EH (cell line): Measurements from ENCODE around the gene GLCE.
A peak's percentile ranks its signal among the peaks of the same experiment; 100 is the strongest.
"Not testable (repeated sequence)": the region's sequence is repeated elsewhere in the genome, so short reads cannot be mapped to it uniquely, and the experiment has no call there.

Experiments used
- DNase-seq: peaks from one replicate; pipeline ENCODE4 v3.0.0-alpha.2; 2015; ENCODE audit warnings: low read depth

Gene GLCE

DNA sequence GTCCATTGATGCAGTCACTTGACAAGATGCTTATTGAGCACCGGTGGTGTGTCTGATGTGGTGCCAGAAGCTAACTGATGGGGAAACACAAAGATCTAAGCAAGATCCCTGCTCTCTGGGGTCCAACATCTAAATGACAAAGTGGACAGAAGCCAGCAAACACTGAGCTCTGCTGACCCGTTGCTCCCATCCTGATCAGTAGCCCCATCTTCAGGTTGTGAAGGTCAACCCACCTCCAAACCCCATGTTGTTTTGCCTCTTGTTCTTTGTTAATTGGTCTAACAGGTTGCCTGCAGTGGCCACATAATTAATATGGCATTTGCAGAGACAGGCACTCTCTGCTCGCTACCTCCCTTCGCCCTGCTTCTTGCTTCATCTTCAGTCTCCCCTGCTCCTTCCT, 21.5 kb upstream of the GLCE start:
- no peak for DNase-seq

DNA sequence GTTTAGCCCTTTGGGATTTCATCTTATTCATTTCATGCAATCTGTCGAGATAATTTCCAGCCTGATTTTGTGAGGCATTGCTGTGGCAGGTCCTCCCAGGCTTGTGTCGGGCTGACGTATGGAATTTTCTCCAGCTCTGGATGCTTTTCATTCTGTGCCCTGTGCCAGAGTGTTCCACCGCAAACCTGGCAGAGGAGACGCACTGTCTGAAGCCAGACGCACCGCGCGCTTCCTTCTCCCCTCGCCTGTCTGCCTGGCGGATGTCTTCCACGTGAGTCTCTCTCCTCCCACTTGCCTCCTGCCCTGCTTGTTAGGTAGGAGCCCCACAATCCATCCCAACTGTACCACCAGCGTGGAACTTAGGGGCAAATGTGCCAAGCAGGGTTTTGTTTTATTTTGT, 20.1 kb upstream of the GLCE start:
- no peak for DNase-seq

DNA sequence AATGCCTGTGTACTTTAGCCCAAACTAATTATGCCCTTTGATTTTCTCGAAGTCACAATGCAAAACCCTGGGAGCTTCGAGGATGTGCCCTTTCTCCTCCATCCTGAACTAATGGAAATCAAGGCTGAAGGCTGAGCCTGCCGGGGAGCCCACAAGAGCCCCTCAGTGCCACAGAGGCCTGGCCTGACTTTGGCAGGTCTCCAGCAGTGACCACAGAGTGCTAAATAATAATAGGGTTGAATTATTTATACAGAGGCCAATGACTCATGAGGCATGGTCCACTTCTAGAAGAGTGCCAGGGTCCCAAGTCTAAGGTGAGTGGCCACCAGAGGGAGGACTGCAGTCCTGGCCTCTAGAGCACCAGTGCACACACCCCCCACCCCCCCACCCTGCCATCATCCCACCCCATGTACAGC, 19.1 kb upstream of the GLCE start:
- peak; percentile 37 for DNase-seq

DNA sequence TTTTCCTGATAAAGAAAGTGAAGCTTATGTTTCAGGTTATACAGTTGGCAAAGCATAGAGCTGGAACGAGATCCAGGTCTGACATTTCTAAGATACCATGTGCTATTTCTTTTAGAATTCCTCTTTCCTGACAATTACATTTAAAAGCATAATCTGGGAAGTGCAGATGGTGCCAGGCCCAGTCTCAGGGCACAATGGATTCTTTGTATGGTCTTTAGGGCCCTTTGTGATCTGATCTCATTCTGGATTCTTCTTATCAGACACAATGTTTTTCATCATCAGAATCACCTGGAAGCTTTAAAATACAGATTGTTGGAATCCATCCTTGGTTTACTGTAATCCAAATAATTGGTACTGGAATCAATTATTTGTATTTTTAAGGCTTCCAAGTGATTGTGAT, 18.6 kb upstream of the GLCE start:
- DNase-seq, result no peak

DNA sequence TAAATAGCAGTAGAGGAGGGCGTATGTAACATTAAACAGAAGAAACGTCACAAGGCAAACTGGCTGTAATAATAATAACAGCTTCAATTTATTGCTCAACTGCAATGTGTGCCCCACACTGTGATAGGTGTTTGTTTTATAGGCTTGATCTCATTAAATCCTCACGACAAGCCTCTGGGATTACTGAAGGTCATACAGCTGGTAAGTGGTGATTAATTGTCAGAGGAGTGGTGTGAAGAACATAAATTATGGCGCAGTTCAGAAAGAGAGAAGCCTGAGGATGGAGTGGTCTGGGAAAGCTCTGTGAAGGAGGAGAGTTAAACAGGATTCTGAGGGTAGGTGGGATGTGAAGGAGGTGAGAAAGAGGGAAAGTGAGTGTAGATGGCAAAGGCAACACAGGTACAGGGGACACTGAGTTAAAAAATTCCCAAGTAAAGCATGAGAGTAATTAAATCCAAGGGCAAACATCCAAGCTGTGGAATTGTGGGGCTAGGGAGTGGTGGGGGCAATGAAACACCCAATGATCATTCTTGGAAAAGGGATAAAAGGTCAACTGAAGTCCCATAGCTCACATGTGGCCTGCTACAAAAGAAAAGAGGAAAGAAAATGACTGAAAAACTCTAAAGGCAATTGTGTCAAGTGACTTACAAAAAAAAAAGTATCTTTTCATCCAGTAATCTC, 16.5 kb upstream of the GLCE start:
- no peak for DNase-seq

DNA sequence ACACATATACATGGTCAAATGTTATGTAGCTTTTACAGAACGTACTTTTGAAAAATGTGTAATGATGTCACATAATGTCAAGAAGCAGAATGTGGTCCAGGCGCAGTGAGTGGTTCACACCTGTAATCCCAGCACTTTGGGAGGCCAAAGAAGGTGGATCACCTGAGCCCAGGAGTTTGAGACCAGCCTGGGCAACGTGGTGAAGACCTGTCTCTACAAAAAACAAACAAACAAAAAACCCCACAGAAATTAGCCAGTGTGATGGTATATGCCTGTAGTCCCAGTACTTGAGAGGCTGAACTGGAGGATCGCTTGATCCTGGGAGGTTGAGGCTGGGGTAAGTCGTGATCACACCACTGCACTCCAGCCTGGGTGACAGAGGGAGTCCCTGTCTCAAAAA, 15.9 kb upstream of the GLCE start:
- no peak for DNase-seq

DNA sequence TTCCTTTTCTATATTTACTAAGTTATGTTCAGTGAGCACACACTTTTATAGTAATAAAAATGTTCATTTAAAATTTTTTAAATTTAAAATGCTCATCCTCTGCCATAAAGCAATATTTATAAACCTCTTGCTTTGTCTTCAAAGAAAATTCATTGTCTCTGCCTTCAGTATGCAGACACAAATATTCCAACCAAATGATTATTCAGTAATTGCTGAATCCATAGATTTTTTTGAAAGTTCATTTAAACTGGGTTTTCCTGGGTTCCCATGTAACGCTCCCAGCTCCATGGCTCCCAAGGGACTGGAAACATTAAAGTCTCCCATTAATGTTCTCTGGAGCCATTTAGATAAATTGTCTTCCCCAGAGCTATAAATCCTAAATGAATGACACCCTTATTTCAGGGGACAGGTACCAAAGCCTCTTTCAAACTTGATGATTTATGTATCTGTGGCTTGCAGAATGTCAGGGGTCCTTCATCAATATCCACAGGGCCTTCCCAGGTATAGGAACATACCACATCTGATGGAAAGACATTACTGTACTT, 15.2 kb upstream of the GLCE start:
- DNase-seq, result no peak

DNA sequence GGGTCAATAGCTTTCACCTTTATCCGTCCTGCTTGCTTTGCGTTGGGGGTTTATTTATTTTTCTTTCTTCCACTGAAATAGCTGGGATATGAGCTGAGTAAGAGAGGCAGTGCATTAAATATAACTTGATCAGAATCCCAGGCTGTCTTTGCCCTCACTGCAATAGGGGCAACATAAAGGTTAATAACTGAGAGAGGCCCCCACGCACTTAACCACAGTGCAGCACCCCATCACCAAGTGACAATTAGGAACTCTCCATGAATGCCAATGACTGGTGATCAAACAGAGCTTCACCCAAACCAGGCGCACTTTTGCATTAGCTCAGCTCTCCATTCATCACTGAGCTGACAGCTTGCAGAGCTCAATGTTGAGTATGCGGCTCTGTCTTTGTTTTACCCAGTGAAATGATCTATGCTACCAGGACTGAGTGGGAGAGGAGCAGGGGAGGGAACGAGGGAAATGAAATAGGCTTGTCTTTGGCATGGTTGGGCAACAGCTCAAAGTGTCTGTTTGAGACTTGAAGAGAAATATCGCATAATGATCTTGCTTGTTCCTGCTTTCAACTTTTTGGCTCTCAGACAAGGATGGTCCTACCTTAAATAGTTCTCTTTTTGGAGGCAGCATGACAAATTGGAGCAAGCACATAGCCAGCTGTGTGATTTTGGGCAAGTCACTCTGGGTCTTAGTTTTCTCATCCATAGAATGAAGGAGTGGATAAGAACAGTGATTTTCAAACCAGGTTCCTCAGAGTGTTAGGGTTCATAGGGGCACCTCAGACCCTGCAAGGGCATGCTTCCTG, 14.5 kb upstream of the GLCE start:
- no peak for DNase-seq

DNA sequence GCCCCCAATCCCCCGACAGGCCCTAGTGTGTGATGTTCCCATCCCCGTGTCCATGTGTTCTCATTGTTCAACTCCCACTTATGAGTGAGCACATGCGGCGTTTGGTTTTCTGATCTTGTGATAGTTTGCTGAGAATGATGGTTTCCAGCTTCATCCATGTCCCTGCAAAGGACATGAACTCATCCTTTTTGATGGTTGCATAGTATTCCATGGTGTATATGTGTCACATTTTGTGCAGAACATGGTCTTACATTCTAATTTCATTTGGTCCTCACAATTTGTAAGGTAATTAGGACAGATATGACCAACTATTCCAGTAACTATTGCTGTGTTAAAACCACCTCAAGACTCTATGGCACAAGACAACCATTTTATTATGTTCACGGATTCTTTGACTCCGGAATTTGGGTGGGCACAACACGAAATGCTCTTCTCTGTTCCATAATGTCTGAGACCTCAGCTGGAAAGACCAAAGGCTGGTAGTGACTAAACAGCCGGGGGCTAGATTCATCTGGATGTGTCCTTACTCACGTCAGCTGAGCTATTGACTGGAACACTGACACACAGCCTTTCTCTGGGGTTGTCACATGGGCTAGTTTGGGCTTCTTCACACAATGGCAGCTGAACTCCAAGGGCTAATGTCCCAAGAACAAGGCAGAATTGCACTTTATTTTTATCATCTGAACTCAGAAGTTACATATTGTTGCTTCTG, 13.6 kb upstream of the GLCE start:
- no peak for DNase-seq

DNA sequence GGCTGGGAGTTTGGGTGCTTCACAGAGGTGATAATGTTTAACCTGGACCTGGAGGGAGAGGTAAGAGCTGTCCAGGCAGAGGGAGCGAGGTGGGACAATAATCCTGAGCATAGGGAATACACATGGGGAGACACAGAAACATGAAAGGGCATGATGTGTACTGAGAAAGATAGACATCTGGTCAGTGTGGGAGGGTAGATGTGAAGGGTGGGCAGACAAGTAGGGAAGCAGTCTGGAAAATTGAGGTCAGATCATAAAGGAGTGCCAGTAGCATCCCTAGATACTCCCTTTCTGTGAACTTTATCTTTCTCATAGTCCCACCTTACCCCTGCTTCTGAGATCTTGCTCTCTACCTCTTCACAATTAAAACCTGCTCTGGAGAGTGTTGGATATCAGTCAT, 12.0 kb upstream of the GLCE start:
- DNase-seq, result no peak

DNA sequence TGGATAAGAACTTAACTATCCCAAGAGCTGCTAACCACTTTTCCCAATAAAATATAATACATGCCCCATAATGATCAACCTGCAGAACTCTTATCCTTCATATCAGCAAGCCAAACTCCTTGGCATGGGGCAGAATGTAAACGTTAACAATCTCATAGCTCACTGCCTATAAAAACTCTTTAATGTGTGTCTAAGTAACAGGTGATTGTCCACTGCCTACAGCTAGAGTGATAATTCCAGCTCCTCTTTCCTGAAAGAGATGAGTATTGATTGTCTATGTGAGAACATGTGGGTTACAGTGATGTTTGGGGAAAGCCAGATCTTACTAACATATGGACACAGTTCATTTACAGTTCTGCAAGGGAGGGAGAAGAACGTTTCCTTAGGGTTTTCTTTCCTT, 11.3 kb upstream of the GLCE start:
- DNase-seq, result no peak

DNA sequence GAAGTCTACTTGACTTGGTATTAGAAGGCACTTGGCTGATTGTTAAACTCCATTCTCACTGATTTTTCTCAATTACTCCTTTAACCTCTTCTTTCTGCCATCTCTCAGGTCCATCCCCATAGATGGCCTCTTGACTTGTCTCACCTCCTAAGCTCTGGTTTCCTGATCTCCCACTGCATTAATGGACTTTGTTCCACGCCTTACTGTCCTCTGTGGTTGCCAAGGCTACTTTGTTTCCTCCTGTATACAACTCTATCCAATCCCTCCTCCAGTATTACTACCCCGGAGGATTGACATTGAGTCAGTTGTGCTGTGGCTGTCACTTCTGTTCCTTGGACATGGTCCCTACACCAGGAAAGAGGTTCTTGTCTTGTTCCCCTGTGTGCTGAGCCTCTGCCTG, 10.6 kb upstream of the GLCE start:
- no peak for DNase-seq

DNA sequence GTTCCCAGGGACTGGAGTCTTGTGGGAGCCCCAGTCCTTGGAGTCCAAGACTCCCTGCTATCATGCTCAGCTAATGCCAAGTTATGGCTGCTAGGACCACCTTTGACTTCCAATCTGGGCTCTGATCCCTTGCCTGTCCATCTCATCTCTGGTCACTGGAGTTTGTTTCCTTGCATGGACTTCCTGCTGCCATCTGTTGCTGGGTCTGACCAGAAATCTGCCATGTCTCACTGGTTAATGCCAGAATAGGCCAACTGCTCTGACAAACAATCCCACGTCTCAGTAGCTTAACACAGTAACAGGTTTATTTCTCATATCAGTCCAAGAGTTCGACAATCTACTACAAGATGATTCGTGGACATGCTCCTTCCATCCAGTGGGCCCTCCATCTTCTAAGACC, 10.1 kb upstream of the GLCE start:
- DNase-seq, result no peak

DNA sequence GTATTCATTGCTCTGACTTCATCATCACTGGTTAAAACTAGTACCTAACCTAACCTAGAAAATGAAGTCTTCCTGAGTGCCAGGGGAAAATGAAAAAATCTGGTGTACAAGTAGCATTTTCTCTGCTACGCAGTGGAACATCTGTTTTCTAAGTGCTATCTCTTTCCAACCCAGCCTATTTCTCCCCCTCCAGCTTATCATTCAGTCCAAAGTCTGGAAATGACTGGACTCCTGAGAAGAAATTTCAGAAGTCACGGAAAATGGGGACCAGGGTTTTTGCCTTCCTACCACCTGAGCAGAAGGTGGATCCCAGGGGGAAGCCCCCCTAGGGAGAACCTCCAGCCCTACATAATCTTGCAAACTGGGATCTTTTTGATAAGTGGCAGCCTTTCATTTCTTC, 9.6 kb upstream of the GLCE start:
- no peak for DNase-seq

DNA sequence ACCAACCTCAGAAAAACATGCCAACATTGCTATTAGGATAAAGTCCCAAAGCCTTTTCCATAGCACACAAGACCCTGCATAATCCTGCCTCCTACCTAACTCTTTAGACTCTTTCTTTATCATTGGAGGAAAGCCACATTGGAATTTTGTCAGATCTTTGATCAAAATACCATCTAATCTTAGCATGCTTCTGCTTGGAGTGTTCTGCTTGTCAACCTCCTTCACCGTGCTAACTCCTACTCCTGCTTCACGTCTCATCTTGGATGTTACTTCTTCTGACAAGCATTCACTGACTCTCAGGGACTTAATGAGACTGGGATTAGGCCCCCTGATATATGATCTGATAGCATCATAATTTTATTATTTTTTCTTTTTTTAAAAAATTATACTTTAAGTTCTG, 7.4 kb upstream of the GLCE start:
- DNase-seq, result no peak

DNA sequence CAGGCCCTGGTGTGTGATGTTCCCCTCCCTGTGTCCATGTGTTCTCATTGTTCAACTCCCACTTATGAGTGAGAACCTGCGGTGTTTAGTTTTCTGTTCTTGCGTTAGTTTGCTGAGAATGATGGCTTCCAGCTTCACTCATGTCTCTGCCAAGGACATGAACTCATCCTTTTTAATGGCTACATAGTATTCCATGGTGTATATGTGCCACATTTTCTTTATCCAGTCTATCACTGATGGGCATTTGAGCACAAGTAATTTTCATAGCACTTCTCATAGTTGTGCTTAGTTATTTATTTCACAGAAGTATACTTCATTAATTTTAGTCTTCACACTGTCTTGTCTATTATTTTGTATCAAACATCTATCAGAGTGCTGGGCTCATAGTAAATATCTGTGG, 6.8 kb upstream of the GLCE start:
- DNase-seq, result not testable (repeated sequence)

DNA sequence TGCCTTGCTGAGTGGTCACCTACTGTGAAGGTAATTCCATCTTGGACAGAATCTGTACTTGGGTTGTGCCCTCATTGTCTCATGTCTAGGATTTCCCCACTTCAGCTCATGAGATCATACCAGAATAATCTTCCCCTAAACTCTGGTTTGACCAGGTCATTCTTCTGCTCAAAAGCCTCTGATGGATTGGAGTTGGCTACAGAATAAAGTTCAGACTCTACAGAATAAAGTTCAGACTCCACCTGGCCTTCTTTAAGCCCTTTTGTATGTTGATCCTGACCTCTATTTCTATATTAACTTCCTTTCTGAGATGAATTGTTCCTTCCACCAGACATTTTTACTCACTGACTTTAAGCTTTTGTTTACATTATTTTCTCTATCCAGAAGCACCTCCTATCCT, 6.4 kb upstream of the GLCE start:
- DNase-seq, result no peak

DNA sequence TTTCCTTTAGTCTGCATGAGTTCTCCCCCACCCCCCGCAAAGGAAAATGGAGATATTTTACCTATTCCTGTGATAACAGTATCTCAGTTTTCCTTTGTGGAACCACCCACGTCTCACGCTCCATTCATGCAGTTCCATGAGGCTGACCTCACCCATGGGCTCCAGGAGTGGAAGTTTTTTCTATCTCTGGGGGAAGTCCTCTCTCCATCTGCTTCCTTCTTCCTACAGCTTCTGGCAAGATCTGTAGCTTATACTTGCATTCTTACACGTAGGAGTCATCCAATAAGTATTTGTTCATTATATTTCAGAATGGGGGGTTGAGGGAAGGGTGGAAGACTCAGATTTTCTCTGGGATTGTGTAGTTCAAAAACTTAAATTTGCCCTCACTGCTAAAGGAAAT, 5.8 kb upstream of the GLCE start:
- peak; percentile 89 for DNase-seq

DNA sequence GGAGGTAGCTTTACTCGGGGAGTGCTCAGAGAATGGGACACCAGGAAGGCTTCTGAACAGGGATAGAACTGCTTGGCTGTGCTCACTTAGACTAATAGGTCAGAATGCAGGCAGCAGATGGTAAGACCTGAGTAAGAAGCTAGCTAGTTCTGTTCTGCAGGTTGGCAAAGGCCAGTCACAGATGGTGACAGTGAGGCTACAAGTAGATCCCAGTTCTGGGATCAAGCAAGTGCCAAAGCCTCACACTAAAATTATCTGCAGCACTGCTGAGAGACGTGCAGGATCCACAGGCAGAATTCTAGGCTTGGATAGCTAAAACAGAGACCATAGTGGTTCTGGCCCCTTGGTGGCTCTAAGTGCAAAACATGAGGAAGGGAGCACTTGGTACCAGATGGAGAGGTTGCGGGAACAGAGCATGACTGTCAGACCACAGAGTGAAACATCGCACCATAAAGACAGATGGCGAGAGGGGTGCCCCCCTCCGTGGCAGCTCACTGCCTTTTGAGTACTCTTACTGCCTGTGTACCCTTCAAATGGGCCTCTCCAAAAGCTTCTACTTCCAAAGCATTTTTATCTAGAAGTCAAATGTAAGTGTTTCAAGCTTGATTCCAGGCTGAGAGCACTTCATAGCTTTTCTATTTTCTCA, 3.6 kb upstream of the GLCE start:
- no peak for DNase-seq

DNA sequence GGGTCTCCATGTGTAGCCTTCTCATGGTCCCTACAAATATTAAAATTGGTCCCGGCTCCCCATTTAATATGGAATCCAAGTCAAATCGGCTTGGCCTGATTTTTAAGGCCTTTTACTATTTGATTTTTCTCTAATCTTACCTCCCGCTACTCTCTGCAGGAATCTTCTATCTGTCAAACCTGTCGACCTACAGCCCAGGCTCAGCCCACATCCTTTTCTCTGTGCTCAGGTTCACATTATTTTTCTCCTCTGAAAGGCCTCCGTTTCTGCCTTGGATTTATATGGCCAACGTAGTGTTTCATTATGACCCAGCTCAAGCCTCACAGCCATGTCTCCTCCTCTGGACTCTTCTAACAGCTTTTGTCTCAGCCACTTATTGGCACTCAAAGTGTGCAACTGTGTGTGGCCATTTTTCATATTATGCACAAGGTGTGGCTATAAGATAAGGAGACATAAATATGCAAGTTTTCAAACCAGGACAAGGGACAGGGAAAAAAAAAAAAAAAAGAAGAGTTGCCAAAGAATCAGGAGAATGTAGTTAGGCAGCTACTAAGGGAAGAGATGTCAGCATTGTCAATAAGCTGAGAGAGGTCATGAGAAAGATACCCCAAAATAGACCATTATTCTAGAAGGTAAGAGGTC, 2.1 kb upstream of the GLCE start:
- no peak for DNase-seq

DNA sequence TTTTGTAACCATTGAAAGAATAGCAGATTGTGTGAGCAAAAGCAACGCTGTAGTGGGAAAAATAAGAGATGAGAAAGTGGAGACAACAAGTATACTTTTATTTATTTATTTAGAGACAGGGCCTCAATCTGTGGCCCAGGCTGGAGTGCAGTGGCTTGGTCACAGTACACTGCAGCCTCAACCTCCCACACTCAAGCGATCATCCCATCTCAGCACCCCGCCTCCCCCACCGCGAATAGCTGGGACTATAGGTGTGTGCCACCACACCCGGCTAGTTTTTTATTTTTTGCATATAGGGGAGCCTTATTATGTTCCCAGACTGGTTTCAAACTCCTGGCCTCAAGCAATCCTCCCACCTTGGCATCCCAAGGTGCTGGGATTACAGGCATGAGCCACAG, 1.6 kb upstream of the GLCE start:
- DNase-seq, result no peak

DNA sequence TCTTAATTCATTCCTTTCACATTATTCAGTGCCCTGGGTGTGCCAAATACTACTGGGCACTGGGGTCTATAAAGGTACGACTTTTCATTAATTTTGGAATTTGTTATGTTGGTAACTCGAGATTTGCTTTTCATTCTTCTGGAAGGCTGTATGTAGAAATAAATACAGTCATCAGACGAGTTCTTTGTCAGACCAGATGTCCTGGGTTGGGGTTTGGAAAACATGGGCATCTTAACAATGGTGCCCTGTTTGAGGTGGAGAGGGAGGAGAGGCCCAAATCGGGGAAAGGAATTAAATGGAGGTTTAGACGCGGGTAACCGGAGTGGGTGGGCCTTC, 662 bp upstream of the GLCE start:
- no peak for DNase-seq
